NCI-H748 (cell line): ENCODE data around the gene PALM3.

Source experiments
- DNase-seq: peaks from one replicate; lab custom pipeline; 2025; ENCODE audit not compliant: unreplicated experiment; lab: John Stamatoyannopoulos, UW

Gene PALM3

GRCh38 chr19:14089662-14090508, 28.0 kb upstream of the PALM3 start:
- peak; percentile 61 for DNase-seq

GRCh38 chr19:14089412-14089661, 27.5 kb upstream of the PALM3 start:
- peak; percentile 15 for DNase-seq

GRCh38 chr19:14088634-14089411, 26.9 kb upstream of the PALM3 start:
- DNase-seq: no peak

GRCh38 chr19:14086098-14086497, 24.2 kb upstream of the PALM3 start:
- no peak for DNase-seq

GRCh38 chr19:14085309-14085995, 23.6 kb upstream of the PALM3 start, which contains the start of gene C19orf67:
C19orf67 (minus strand) TSS chr19:14085783; CDS start chr19:14085627, 156 bp downstream.
- no peak for DNase-seq

GRCh38 chr19:14082675-14082960, 20.7 kb upstream of the PALM3 start:
- DNase-seq: no peak

GRCh38 chr19:14081797-14082674, 20.2 kb upstream of the PALM3 start:
- DNase-seq: no peak

GRCh38 chr19:14080887-14081796, 19.3 kb upstream of the PALM3 start:
- peak; percentile 98 for DNase-seq

GRCh38 chr19:14078411-14078810, 16.5 kb upstream of the PALM3 start:
- DNase-seq: no peak

- DNase-seq: peak; percentile 64
Observed at GRCh38 chr19:14073925-14074838, 12.3 kb upstream of the PALM3 start.

- peak; percentile 79 for DNase-seq
Observed at GRCh38 chr19:14073261-14073924, 11.5 kb upstream of the PALM3 start.

- DNase-seq: peak; percentile 79
Observed at GRCh38 chr19:14072535-14073260, 10.8 kb upstream of the PALM3 start, which contains the start of gene MISP3. MISP3 (plus strand) TSS chr19:14072786; CDS start chr19:14073310, 524 bp downstream.

GRCh38 chr19:14070268-14071050, 8.6 kb upstream of the PALM3 start:
- DNase-seq: no peak

GRCh38 chr19:14066134-14066533, 4.3 kb upstream of the PALM3 start:
- DNase-seq: no peak

- DNase-seq: no peak
Observed at GRCh38 chr19:14063105-14063504, 1.2 kb upstream of the PALM3 start.

- no peak for DNase-seq
Observed at GRCh38 chr19:14062558-14062855, 631 bp upstream of the PALM3 start.
